HG02798 (cell line): ENCODE data around the gene DNER.
"Not testable (repeated sequence)": the region's sequence is repeated elsewhere in the genome, so short reads cannot be mapped to it uniquely, and the experiment has no call there.

Experiments used
- ATAC-seq: cut with Tn5 transposase; IDR thresholded peaks from one replicate; pipeline ENCODE4 v1.9.1; 2021; ENCODE audit warnings: mild to moderate bottlenecking; ENCODE audit not compliant: unreplicated experiment, poor library complexity

Gene DNER

GRCh38 chr2:229520691-229521096, 193.7 kb downstream of the DNER start:
- ATAC-seq = no peak

GRCh38 chr2:229519655-229520430, 194.5 kb downstream of the DNER start:
- ATAC-seq = no peak

GRCh38 chr2:229514273-229514895, 200.0 kb downstream of the DNER start:
- ATAC-seq = no peak

- no peak for ATAC-seq
Observed at GRCh38 chr2:229511524-229511923, 202.8 kb downstream of the DNER start.

GRCh38 chr2:229506699-229507098, 207.7 kb downstream of the DNER start:
- ATAC-seq = not testable (repeated sequence)

GRCh38 chr2:229501051-229501794, 213.1 kb downstream of the DNER start:
- no peak for ATAC-seq

GRCh38 chr2:229492034-229492433, 222.3 kb downstream of the DNER start:
- ATAC-seq = no peak

GRCh38 chr2:229490167-229490566, 224.2 kb downstream of the DNER start:
- ATAC-seq = no peak

GRCh38 chr2:229489016-229489415, 225.3 kb downstream of the DNER start:
- no peak for ATAC-seq

GRCh38 chr2:229488232-229488631, 226.1 kb downstream of the DNER start:
- ATAC-seq = no peak

GRCh38 chr2:229486673-229487072, 227.7 kb downstream of the DNER start:
- ATAC-seq = no peak

- no peak for ATAC-seq
Observed at GRCh38 chr2:229485857-229486256, 228.5 kb downstream of the DNER start.

GRCh38 chr2:229477269-229477755, 237.0 kb downstream of the DNER start:
- ATAC-seq = no peak

- no peak for ATAC-seq
Observed at GRCh38 chr2:229475778-229476177, 238.6 kb downstream of the DNER start.

GRCh38 chr2:229474125-229474524, 240.2 kb downstream of the DNER start:
- no peak for ATAC-seq

GRCh38 chr2:229470781-229471180, 243.6 kb downstream of the DNER start:
- ATAC-seq = no peak

GRCh38 chr2:229467783-229468182, 246.6 kb downstream of the DNER start:
- ATAC-seq = no peak

GRCh38 chr2:229463841-229464346, 250.5 kb downstream of the DNER start:
- no peak for ATAC-seq

GRCh38 chr2:229462112-229462511, 252.2 kb downstream of the DNER start:
- ATAC-seq = no peak

GRCh38 chr2:229456091-229456490, 258.3 kb downstream of the DNER start:
- no peak for ATAC-seq
